OCI-LY3 (cell line): Measurements from ENCODE around the gene NMU.

Experiments
- H2AFZ ChIP-seq: fragments of 200-600, 300-600 bp; shearing (Covaris generic); 2 replicates; pipeline ENCODE4 v1.6.0; 2014; ENCODE audit warnings: antibody characterized with exemption, low read depth, low read length
- H3K27ac ChIP-seq: fragments of 200-600, 300-600 bp; sonication (generic); 2 replicates; pipeline ENCODE4 v1.5.1; 2014; ENCODE audit warnings: mild to moderate bottlenecking, low read length, moderate library complexity, mixed read lengths
- H3K27me3 ChIP-seq: fragments of 200-600, 300-600 bp; sonication (generic); 2 replicates; pipeline ENCODE4 v1.6.1; 2014; ENCODE audit warnings: low read depth, low read length, mixed read lengths
- H3K36me3 ChIP-seq: fragments of 200-600, 300-600 bp; sonication (generic); replicated peaks from 2 replicates; pipeline ENCODE3; 2014; ENCODE audit warnings: low read depth, low read length, mixed read lengths
- H3K4me1 ChIP-seq: fragments of 300-600, 200-600 bp; sonication (generic); 2 replicates; pipeline ENCODE4 v1.6.1; 2014; ENCODE audit warnings: low read length, mixed read lengths
- H3K4me2 ChIP-seq: fragments of 200-600, 300-600 bp; sonication (generic); 2 replicates; pipeline ENCODE4 v1.6.1; 2014; ENCODE audit warnings: low read length, mixed read lengths
- H3K4me3 ChIP-seq: fragments of 300-600, 200-600 bp; sonication (generic); 2 replicates; pipeline ENCODE4 v1.5.1; 2014; ENCODE audit warnings: antibody characterized with exemption, mild to moderate bottlenecking, low read length, moderate library complexity
- H3K79me2 ChIP-seq: fragments of 300-600, 200-600 bp; shearing (Covaris generic); 2 replicates; pipeline ENCODE4 v1.6.1; 2014; ENCODE audit warnings: mild to moderate bottlenecking, low read length, mixed read lengths
- H3K9ac ChIP-seq: fragments of 300-600, 200-600 bp; shearing (Covaris generic); 2 replicates; pipeline ENCODE4 v1.6.0; 2014; ENCODE audit warnings: mild to moderate bottlenecking, low read length, moderate library complexity
- H3K9me3 ChIP-seq: fragments of 200-600, 300-600 bp; shearing (Covaris generic); 2 replicates; pipeline ENCODE4 v1.6.1; 2014; ENCODE audit warnings: low read length, mixed read lengths; ENCODE audit not compliant: insufficient read depth
- H4K20me1 ChIP-seq: fragments of 200-600, 300-600 bp; sonication (generic); 2 replicates; pipeline ENCODE4 v1.6.1; 2016; ENCODE audit warnings: low read length, mixed read lengths; ENCODE audit not compliant: insufficient read depth
- EZH2phosphoT487 ChIP-seq: fragments of 200-600 bp; shearing (Covaris generic); IDR thresholded peaks from 2 replicates; pipeline ENCODE4 v1.6.1; 2018; ENCODE audit warnings: antibody characterized with exemption, mixed run types, low read depth
- TF ChIP-seq, protein P1 (sequence below): fragments of 200-600, 300-600 bp; sonication (generic); IDR thresholded peaks from 2 replicates; pipeline ENCODE4 v1.5.1; 2014; ENCODE audit warnings: antibody characterized with exemption, low read length, low read depth

NMU gene

DNA sequence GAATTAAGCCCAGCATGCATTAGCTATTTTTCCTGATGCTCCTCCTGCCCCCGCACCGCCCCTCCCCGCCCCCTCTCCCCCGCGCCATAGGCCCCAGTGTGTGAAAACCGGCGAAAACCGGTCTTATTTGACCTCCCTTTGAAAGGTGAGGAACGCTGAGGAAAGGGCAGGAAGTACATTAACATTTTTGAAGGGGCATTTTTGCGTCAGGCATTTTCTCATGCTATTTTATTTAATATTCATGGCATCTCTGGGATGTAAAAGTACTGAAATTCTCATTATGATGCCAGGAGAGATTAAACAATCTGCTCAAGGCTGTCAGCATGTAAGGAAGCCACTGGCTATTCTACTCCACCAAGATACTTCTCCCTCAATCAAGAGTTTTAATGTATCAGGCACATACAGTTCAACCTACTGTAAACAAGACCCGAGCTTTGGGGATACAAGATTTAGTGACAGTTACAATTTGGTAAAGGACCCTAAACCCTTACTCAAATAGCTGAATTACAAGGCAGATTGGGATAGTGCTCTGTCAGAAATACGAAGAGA, 1.2 kb upstream of the NMU start:
- Histone ChIP-seq H3K4me1 (peaks cover 32% of the 10 kb centered on the region), H3K9ac (no peak overlapping the region), H3K27me3 (peaks cover 31% of the 10 kb centered on the region), H3K4me3 (peak overlapping the region; percentile 2; the same call in 1 of the 2 replicates), H3K9me3 (no peaks in the 10 kb centered on the region), H3K79me2 (no peaks in the 10 kb centered on the region), H3K36me3 (no peaks in the 10 kb centered on the region), H4K20me1 (no peaks in the 10 kb centered on the region), H3K4me2 (peak overlapping the region; percentile 72), H2AFZ (no peak overlapping the region; the same call in 1 of the 2 replicates), H3K27ac (no peak overlapping the region)
- TF ChIP-seq EZH2phosphoT487, result no peak
- TF ChIP-seq, protein P1, sequence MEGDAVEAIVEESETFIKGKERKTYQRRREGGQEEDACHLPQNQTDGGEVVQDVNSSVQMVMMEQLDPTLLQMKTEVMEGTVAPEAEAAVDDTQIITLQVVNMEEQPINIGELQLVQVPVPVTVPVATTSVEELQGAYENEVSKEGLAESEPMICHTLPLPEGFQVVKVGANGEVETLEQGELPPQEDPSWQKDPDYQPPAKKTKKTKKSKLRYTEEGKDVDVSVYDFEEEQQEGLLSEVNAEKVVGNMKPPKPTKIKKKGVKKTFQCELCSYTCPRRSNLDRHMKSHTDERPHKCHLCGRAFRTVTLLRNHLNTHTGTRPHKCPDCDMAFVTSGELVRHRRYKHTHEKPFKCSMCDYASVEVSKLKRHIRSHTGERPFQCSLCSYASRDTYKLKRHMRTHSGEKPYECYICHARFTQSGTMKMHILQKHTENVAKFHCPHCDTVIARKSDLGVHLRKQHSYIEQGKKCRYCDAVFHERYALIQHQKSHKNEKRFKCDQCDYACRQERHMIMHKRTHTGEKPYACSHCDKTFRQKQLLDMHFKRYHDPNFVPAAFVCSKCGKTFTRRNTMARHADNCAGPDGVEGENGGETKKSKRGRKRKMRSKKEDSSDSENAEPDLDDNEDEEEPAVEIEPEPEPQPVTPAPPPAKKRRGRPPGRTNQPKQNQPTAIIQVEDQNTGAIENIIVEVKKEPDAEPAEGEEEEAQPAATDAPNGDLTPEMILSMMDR, result no peak

DNA sequence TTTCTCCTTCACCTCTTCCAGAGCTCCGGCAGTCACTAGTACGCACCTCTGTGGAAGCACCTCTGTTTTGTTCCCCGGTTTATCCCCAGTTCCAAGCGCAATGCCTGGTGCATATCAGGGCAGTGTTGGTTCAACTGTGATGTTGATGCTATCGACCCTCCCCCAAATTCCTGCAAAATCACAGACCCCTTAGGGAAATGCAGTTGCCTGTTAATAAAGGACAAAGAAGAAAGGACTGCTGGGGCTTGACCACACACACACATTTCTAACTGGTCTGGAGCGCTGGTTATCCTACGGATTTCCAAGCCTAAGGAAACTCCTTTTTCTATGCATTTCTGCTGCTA, 530 bp upstream of the NMU start:
- Histone ChIP-seq H3K9ac (peak overlapping the region; percentile 45), H3K79me2 (no peaks in the 10 kb centered on the region), H3K4me1 (peaks cover 32% of the 10 kb centered on the region), H3K27ac (no peak overlapping the region), H3K9me3 (no peaks in the 10 kb centered on the region), H4K20me1 (no peaks in the 10 kb centered on the region), H2AFZ (peak overlapping the region; percentile 59; the same call in 1 of the 2 replicates), H3K36me3 (no peaks in the 10 kb centered on the region), H3K4me3 (peak overlapping the region; percentile 74), H3K27me3 (peaks cover 31% of the 10 kb centered on the region), H3K4me2 (peak overlapping the region; percentile 72)
- TF ChIP-seq EZH2phosphoT487, result no peak
- TF ChIP-seq, protein P1, result no peak

DNA sequence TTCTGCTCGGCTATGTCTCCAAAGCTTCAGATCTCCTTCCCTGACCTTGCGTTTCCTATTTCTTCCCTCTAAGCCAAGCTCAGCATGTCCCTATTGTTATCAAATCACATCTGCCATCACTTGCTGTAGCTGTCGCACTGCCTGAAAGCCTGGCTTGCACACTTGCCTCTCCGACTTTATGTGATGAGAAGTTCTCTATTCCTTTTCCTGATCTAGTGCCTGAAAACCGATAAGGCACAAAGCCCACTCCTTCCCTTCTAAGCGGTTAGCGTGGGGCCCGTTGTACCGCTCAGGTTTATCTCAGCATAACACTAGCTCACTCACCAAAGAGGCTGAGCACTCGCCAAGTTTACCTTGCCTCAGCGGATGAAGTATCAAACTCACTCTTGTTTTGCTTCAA, 816 bp downstream of the NMU start:
- Histone ChIP-seq H3K4me2 (peak overlapping the region; percentile 72), H2AFZ (no peak overlapping the region)

DNA sequence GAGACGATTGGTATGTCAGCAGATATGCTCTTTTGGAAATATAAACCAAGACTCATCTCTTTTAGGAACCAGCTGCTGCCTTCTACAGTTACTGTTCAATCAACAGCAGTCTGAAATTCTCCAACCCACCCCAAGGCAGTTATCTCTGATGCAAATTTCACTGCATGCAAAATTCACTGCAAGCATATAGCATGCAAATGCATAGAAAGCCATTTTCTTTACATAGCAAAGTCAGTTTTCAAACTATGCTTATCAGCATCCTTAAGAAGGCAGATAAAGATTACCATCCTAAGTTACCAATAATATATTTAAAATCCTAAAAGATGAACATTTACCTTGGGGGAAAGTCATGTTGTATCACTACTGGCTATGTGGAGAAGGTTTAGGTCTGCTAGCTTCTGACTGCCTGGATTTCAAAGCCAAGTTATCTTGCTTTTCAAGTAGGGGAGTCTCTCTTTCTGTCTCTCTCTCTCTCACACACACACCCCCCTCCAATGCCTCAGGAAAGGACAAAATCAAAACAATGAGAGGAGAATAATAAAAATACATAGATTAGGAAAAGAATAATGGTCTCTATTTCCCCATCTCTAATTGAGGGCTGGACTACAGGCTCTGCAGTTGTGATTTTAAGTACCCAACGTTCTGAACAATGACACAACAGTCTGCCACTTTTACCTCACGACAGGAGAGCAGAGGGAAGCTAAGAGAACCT, 1.5 kb downstream of the NMU start:
- Histone ChIP-seq H3K27ac (no peak overlapping the region), H3K9ac (no peak overlapping the region), H2AFZ (no peak overlapping the region), H4K20me1 (no peaks in the 10 kb centered on the region), H3K9me3 (no peaks in the 10 kb centered on the region), H3K79me2 (no peaks in the 10 kb centered on the region), H3K27me3 (peaks cover 35% of the 10 kb centered on the region), H3K36me3 (no peaks in the 10 kb centered on the region), H3K4me2 (peak overlapping the region; percentile 72), H3K4me3 (no peak overlapping the region), H3K4me1 (peaks cover 32% of the 10 kb centered on the region)
- TF ChIP-seq, protein P1, result no peak
- no peak for TF ChIP-seq EZH2phosphoT487

More for the DNA sequence above, 816 bp downstream of the NMU start:
- Histone ChIP-seq H3K4me3 (peak overlapping the region; percentile 74), H3K9ac (no peak overlapping the region), H3K79me2 (no peaks in the 10 kb centered on the region), H3K36me3 (no peaks in the 10 kb centered on the region), H3K4me1 (peaks cover 32% of the 10 kb centered on the region), H3K27me3 (peaks cover 35% of the 10 kb centered on the region), H3K27ac (no peak overlapping the region), H4K20me1 (no peaks in the 10 kb centered on the region), H3K9me3 (no peaks in the 10 kb centered on the region)
- TF ChIP-seq, protein P1, result no peak
- TF ChIP-seq EZH2phosphoT487, result no peak
